Endothelial cell of umbilical vein (primary cell): ENCODE data around the gene EFNA2. TPM values are rescaled to one million over a fixed set of nuclear protein-coding genes. Genes with fewer than 3 reads are reported as not detected.

Experiments used
- BruUV-seq: library from RNA; stranded (reverse); fragments of 400-500 nt; replicated peaks from 2 replicates; lab custom pipeline; 2021; lab: Mats Ljungman, UMichigan
- CTCF ChIA-PET: fragments of 300-600, 350-600 bp; sonication (Branson Sonifier 250); formaldehyde crosslinking; loops from one replicate; lab custom pipeline; 2021; ENCODE audit warnings: antibody characterized with exemption, inconsistent platforms; lab: Charles Lee
- POLR2A ChIA-PET: fragments of 300-600, 350-600 bp; sonication (Branson Sonifier 250); formaldehyde crosslinking; loops from one replicate; lab custom pipeline; 2021; ENCODE audit warnings: antibody characterized with exemption, inconsistent platforms; lab: Charles Lee
- DNase-seq: peaks from one replicate; pipeline ENCODE4 v3.0.0-alpha.2; 2011; ENCODE audit warnings: low read depth, low spot score
- FAIRE-seq: peaks from 2 replicates; lab custom pipeline; 2011; peaks lifted over from hg19 to GRCh38; lab: Jason Lieb, UNC
- H2AFZ ChIP-seq: 2 replicates; pipeline ENCODE4 v1.6.0; 2012; ENCODE audit warnings: low read depth, low read length, control low read depth, inconsistent platforms
- H3K27ac ChIP-seq: 2 replicates; pipeline ENCODE4 v1.5.1; 2011; ENCODE audit warnings: low read depth, mild to moderate bottlenecking, control low read depth, low read length, moderate library complexity; ENCODE audit not compliant: insufficient read depth
- H3K27me3 ChIP-seq, 2 experiments: 2 replicates each; pipeline versions ENCODE4 v1.6.0 to v1.6.1; 2011; ENCODE audit warnings: low read length in 2 of 2, mixed read lengths in 1 of 2; ENCODE audit not compliant: control insufficient read depth in 2 of 2, insufficient read depth in 2 of 2
- H3K36me3 ChIP-seq, 2 experiments: 2 replicates in 1 of 2; 3 replicates in 1 of 2; pipeline ENCODE4 v1.5.1; 2011; ENCODE audit warnings: low read length in 2 of 2, mild to moderate bottlenecking in 1 of 2, moderate library complexity in 1 of 2; ENCODE audit not compliant: control insufficient read depth in 2 of 2, insufficient read depth in 2 of 2; ENCODE audit errors: extremely low read depth in 1 of 2
- H3K4me1 ChIP-seq: 3 replicates; pipeline ENCODE4 v1.5.1; 2011; ENCODE audit warnings: mild to moderate bottlenecking, low read length; ENCODE audit not compliant: control insufficient read depth, insufficient read depth; ENCODE audit errors: extremely low read depth
- H3K4me2 ChIP-seq: 2 replicates; pipeline ENCODE4 v1.6.1; 2011; ENCODE audit warnings: low read length, control low read depth, mixed read lengths; ENCODE audit not compliant: insufficient read depth
- H3K4me3 ChIP-seq, 3 experiments: fragments of 200-600 bp in 1 of 3; sonication (generic), shearing (Covaris generic) in 1 of 3; replicated peaks in 1 of 3; 2 replicates each; pipeline ENCODE4 v1.5.1; 2011 to 2016; ENCODE audit warnings: control low read depth in 3 of 3, low read length in 3 of 3, mild to moderate bottlenecking in 2 of 3, inconsistent platforms in 1 of 3, low read depth in 1 of 3, moderate library complexity in 1 of 3; ENCODE audit not compliant: insufficient read depth in 1 of 3
- H3K79me2 ChIP-seq: 2 replicates; pipeline ENCODE4 v1.6.0; 2012; ENCODE audit warnings: low read length, inconsistent platforms; ENCODE audit not compliant: control insufficient read depth, insufficient read depth
- H3K9ac ChIP-seq: replicated peaks from 2 replicates; pipeline ENCODE3; 2011; ENCODE audit warnings: low read length, control low read depth; ENCODE audit not compliant: insufficient read depth; ENCODE audit errors: extremely low read depth
- H3K9me1 ChIP-seq: replicated peaks from 3 replicates; pipeline ENCODE4 v1.6.0; 2011; ENCODE audit warnings: mild to moderate bottlenecking, low read length; ENCODE audit not compliant: control insufficient read depth, insufficient read depth; ENCODE audit errors: extremely low read depth
- H3K9me3 ChIP-seq: replicated peaks from 2 replicates; pipeline ENCODE4 v1.5.1; 2012; ENCODE audit warnings: low read length, inconsistent platforms; ENCODE audit not compliant: control insufficient read depth, insufficient read depth
- H4K20me1 ChIP-seq: replicated peaks from 2 replicates; pipeline ENCODE3; 2011; ENCODE audit warnings: mild to moderate bottlenecking, low read length; ENCODE audit not compliant: control insufficient read depth, insufficient read depth; ENCODE audit errors: extremely low read depth
- EZH2 ChIP-seq: IDR thresholded peaks from 2 replicates; pipeline ENCODE4 v1.6.1; 2012; ENCODE audit warnings: borderline replicate concordance, low read depth, mild to moderate bottlenecking, moderate library complexity, low read length, inconsistent platforms; ENCODE audit not compliant: severe bottlenecking
- FOS ChIP-seq: IDR thresholded peaks from 2 replicates; pipeline ENCODE4 v1.6.1; 2011; ENCODE audit warnings: mild to moderate bottlenecking, low read length, moderate library complexity, borderline replicate concordance; ENCODE audit not compliant: insufficient read depth
- GATA2 ChIP-seq: IDR thresholded peaks from 2 replicates; pipeline ENCODE4 v1.7.0; 2011; ENCODE audit warnings: low read depth, mild to moderate bottlenecking, moderate library complexity, mixed read lengths, low read length; ENCODE audit not compliant: insufficient read length, insufficient read depth
- JUN ChIP-seq: IDR thresholded peaks from 2 replicates; pipeline ENCODE4 v1.6.1; 2011; ENCODE audit warnings: borderline replicate concordance, low read depth; ENCODE audit not compliant: insufficient read length, insufficient read depth
- MYC ChIP-seq: IDR thresholded peaks from one replicate; pipeline ENCODE4 v1.6.1; 2011; ENCODE audit warnings: mild to moderate bottlenecking, low read depth, low read length
- POLR2A ChIP-seq: IDR thresholded peaks from 2 replicates; pipeline ENCODE4 v1.6.1; 2012; ENCODE audit warnings: low read depth, mild to moderate bottlenecking, control low read depth, low read length
- POLR2AphosphoS5 ChIP-seq: IDR thresholded peaks from 2 replicates; pipeline ENCODE4 v1.6.1; 2012; ENCODE audit warnings: low read depth, mild to moderate bottlenecking, control low read depth, low read length, moderate library complexity; ENCODE audit not compliant: insufficient read depth
- dilution Hi-C: fragments of 300-500 bp; cut with MboI; formaldehyde crosslinking; loops from one replicate; pipeline ENCODE4 v1.15.0; 2019; ENCODE audit warnings: low sequenced_read_pairs; ENCODE audit not compliant: extremely low pct_ligation_motif_present
- intact Hi-C: fragments of 100-400 bp; cut with micrococcal nuclease; formaldehyde crosslinking; loops from one replicate; pipeline ENCODE4 v1.10.0; 2022
- polyA plus RNA-seq, 4 experiments: library from polyadenylated mRNA; depleted of rRNA in 3 of 4; stranded (reverse) in 3 of 4; unstranded in 1 of 4; fragments of >200 nt; gene quantifications; 2 replicates each; pipeline versions ENCODE4 v1.2.1 to v1.2.3, GENCODE V29; 2011 to 2012; ENCODE audit warnings: missing spikeins in 1 of 4
- total RNA-seq: library from RNA; stranded (reverse); gene quantifications from 2 replicates; pipeline ENCODE4 v1.2.3, GENCODE V29; 2021
- TF ChIP-seq, protein P1 (sequence below), 2 donors: IDR thresholded peaks; 1 replicate in 1 of 2; 2 replicates in 1 of 2; pipeline ENCODE4 v1.5.1; 2011; ENCODE audit warnings: low read length in 2 of 2, mild to moderate bottlenecking in 2 of 2, moderate library complexity in 2 of 2, control low read depth in 1 of 2, inconsistent platforms in 1 of 2, low read depth in 1 of 2; ENCODE audit not compliant: insufficient read depth in 1 of 2; ENCODE audit errors: extremely low read depth in 1 of 2
- TF ChIP-seq, protein P2 (sequence below): IDR thresholded peaks from 2 replicates; pipeline ENCODE4 v1.6.1; 2011; ENCODE audit not compliant: insufficient read depth, insufficient read length

The EFNA2 gene
- total and polyA plus RNA-seq, 2 donors (not counting 3 experiments of a cell fraction or from before 2014, with no cell fraction given): 0.52 to 1.1 TPM

GRCh38 chr19:1240925-1241324, 44.7 kb upstream of the EFNA2 start:
- peaks cover 12% of the 10 kb centered on the region for H3K4me1 ChIP-seq
- dilution Hi-C loops: no loop called here

More at GRCh38 chr19:1240925-1241324, 44.7 kb upstream of the EFNA2 start:
- H4K20me1 ChIP-seq: no peaks in the 10 kb centered on the region
- ChIA-PET CTCF (interaction anchor here (0.6 to 7.3 kb wide), 5 partner anchors 20 to 127 kb away, joined by 4 to 1001 read pairs (median 4); partner anchors contain the start of gene CIRBP), POLR2A (interaction anchor here (1.0 to 1.7 kb wide), 2 partner anchors 26 to 28 kb away, joined by 3 to 12 read pairs; partner anchors contain the start of gene CIRBP)
- H3K79me2 ChIP-seq: peaks cover 15% of the 10 kb centered on the region
- no TSS peak for BruUV-seq
- no peak overlapping the region for H3K9ac ChIP-seq
- H3K4me2 ChIP-seq: peak overlapping the region; percentile 64
- H3K27me3 ChIP-seq: no peaks in the 10 kb centered on the region
- FAIRE-seq: peak; percentile 77
- no peak for DNase-seq
- no peak overlapping the region for H3K4me3 ChIP-seq
- H3K36me3 ChIP-seq: no peaks in the 10 kb centered on the region
- no peaks in the 10 kb centered on the region for H3K9me3 ChIP-seq
- no peaks in the 10 kb centered on the region for H3K9me1 ChIP-seq
- no peak overlapping the region for H3K27ac ChIP-seq
- no peak overlapping the region for H2AFZ ChIP-seq
- intact Hi-C loops: loop anchor here (1.0 to 10.0 kb wide), 6 partner anchors 20 to 446 kb away; partner anchors contain the start of genes GPX4 and PTBP1
- TF ChIP-seq JUN: no peak
- TF ChIP-seq EZH2: no peak
- no peak for TF ChIP-seq GATA2
- TF ChIP-seq FOS: no peak
- TF ChIP-seq POLR2A: no peak
- no peak for TF ChIP-seq MYC
- TF ChIP-seq, protein P1, sequence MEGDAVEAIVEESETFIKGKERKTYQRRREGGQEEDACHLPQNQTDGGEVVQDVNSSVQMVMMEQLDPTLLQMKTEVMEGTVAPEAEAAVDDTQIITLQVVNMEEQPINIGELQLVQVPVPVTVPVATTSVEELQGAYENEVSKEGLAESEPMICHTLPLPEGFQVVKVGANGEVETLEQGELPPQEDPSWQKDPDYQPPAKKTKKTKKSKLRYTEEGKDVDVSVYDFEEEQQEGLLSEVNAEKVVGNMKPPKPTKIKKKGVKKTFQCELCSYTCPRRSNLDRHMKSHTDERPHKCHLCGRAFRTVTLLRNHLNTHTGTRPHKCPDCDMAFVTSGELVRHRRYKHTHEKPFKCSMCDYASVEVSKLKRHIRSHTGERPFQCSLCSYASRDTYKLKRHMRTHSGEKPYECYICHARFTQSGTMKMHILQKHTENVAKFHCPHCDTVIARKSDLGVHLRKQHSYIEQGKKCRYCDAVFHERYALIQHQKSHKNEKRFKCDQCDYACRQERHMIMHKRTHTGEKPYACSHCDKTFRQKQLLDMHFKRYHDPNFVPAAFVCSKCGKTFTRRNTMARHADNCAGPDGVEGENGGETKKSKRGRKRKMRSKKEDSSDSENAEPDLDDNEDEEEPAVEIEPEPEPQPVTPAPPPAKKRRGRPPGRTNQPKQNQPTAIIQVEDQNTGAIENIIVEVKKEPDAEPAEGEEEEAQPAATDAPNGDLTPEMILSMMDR (IDR thresholded peaks at IDR 0.05; ENCODE audit: extremely low read depth in 1 of 2, insufficient read depth in 1 of 2, low read depth in 1 of 2, low read length in 2 of 2): no peak
- TF ChIP-seq POLR2AphosphoS5: no peak
- TF ChIP-seq, protein P2, sequence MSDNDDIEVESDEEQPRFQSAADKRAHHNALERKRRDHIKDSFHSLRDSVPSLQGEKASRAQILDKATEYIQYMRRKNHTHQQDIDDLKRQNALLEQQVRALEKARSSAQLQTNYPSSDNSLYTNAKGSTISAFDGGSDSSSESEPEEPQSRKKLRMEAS: no peak
